ENCODE measurements around the gene PPIB. TPM values are rescaled to one million over a fixed set of nuclear protein-coding genes. Genes with fewer than 3 reads are reported as not detected.

The PPIB gene
- polyA plus RNA-seq, 1 donor (not counting 4 experiments of a cell fraction or from before 2014, with no cell fraction given) = 544 TPM

DNA sequence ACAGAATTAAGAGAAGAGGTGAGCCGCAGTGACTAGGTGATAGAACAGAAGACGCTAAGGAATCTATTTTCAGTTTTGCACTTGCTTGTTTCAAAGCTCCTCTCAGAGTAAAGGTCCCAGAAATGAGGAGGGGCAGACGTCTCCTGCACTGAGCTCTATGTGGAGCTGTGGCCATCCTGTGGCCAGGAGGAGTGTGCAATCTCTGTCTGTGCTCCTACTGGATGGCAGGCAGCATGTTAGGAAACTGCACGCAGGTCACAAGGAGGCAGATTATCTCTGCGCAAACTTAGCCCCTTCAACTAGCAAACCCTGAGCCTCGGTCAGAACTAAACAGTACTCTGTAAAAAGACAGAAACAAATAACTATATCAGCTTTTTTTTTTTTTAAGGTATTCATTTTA is 31.1 kb upstream of the PPIB start:
- FAIRE-seq = no peak
- TF ChIP-seq EZH2 (IDR thresholded peaks at IDR 0.05; ENCODE audit: low read length) = no peak
- TF ChIP-seq, protein P1, sequence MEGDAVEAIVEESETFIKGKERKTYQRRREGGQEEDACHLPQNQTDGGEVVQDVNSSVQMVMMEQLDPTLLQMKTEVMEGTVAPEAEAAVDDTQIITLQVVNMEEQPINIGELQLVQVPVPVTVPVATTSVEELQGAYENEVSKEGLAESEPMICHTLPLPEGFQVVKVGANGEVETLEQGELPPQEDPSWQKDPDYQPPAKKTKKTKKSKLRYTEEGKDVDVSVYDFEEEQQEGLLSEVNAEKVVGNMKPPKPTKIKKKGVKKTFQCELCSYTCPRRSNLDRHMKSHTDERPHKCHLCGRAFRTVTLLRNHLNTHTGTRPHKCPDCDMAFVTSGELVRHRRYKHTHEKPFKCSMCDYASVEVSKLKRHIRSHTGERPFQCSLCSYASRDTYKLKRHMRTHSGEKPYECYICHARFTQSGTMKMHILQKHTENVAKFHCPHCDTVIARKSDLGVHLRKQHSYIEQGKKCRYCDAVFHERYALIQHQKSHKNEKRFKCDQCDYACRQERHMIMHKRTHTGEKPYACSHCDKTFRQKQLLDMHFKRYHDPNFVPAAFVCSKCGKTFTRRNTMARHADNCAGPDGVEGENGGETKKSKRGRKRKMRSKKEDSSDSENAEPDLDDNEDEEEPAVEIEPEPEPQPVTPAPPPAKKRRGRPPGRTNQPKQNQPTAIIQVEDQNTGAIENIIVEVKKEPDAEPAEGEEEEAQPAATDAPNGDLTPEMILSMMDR (optimal IDR thresholded peaks at IDR 0.05 in 1 of 3, IDR thresholded peaks at IDR 0.05 in 1 of 3, conservative IDR thresholded peaks at IDR 0.05 in 1 of 3; ENCODE audit: extremely low read depth in 1 of 3, insufficient read depth in 2 of 3, low read length in 3 of 3) = no peak

DNA sequence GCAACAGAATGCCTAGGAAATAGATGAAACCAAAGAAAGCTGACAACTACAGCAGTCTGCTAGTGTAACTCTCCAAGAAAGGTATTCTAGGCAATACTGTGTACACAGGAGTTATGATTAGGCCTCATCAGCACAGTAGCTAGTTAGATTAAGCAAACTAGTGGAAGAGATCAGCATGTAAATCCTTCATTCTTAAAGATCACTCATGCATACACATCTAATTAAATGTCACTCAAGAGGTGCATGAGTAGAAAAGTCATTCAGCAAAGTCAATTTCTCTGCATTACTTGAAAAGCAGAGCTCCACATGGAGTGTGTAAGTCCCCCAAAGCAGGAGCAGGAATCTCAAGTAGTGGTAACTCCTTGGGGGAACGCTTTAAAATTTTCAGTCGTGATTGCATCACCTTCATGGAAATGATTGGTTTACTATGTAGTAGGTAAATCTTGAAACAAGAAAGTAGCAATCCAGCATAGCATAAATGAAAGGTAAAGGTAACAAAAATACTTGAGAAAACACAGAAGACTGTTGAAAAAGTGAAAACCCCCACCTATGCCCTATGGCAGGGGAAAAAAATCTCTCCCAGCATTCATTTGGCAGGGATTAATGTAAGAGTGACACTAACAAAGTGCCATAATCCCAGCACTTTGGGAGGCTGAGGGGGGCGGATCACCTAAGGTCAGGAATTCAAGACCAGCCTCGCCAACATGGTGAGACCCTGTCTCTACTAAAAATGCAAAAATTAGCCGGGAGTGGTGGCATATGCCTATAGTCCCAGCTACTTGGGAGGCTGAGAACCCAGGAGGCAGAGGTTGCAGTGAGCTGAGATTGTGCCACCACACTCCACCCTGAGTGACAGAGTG is 29.4 kb upstream of the PPIB start:
- no peaks in the 10 kb centered on the region for H3K27me3 ChIP-seq (ENCODE audit: control insufficient read depth, extremely low read depth, insufficient read depth, low read length)
- DNase-seq (ENCODE audit: low read depth, low spot score) (no peak), FAIRE-seq (no peak)
- no peak overlapping the region for H3K9ac ChIP-seq (ENCODE audit: control insufficient read depth, extremely low read depth, insufficient read depth, low read length)
- dilution Hi-C loops (cut with MboI; ENCODE audit: extremely low pct_ligation_motif_present, low sequenced_read_pairs) = no loop called here
- no peaks in the 10 kb centered on the region for H3K79me2 ChIP-seq (ENCODE audit: control insufficient read depth, insufficient read depth, low read length)
- no peak for TF ChIP-seq EZH2 (IDR thresholded peaks at IDR 0.05; ENCODE audit: low read length)
- TF ChIP-seq, protein P1 (optimal IDR thresholded peaks at IDR 0.05 in 1 of 3, IDR thresholded peaks at IDR 0.05 in 1 of 3, conservative IDR thresholded peaks at IDR 0.05 in 1 of 3; ENCODE audit: extremely low read depth in 1 of 3, insufficient read depth in 2 of 3, low read length in 3 of 3) = no peak
- no peak overlapping the region for H3K27ac ChIP-seq (ENCODE audit: control insufficient read depth, insufficient read depth, low read length)
- H3K9me1 ChIP-seq (ENCODE audit: control insufficient read depth, extremely low read depth, insufficient read depth, low read length) = no peaks in the 10 kb centered on the region
- H3K4me3 ChIP-seq (ENCODE audit: control insufficient read depth in 2 of 3, extremely low read depth in 1 of 3, insufficient read depth in 2 of 3, low read depth in 1 of 3, low read length in 3 of 3) = no peak overlapping the region
- H3K4me2 ChIP-seq (ENCODE audit: control insufficient read depth, extremely low read depth, insufficient read depth, low read depth, low read length) = no peak overlapping the region
- H3K9me3 ChIP-seq (ENCODE audit: control insufficient read depth, low read depth, low read length) = no peaks in the 10 kb centered on the region
- peaks cover 16% of the 10 kb centered on the region for H3K4me1 ChIP-seq (ENCODE audit: control insufficient read depth, extremely low read depth, insufficient read depth, low read length)
- H2AFZ ChIP-seq (ENCODE audit: control insufficient read depth, low read length) = no peak overlapping the region
- H4K20me1 ChIP-seq (ENCODE audit: control insufficient read depth, extremely low read depth, insufficient read depth, low read length) = no peaks in the 10 kb centered on the region
- H3K36me3 ChIP-seq (ENCODE audit: control insufficient read depth in 2 of 2, extremely low read depth in 1 of 2, insufficient read depth in 2 of 2, low read length in 2 of 2) = peaks cover 0 to 9% of the 10 kb centered on the region in 2 experiments

More for the DNA sequence above, 31.1 kb upstream of the PPIB start:
- H3K4me1 ChIP-seq (ENCODE audit: control insufficient read depth, extremely low read depth, insufficient read depth, low read length) = no peaks in the 10 kb centered on the region
- no peaks in the 10 kb centered on the region for H3K79me2 ChIP-seq (ENCODE audit: control insufficient read depth, insufficient read depth, low read length)
- no peak for DNase-seq (ENCODE audit: low read depth, low spot score)
- H3K4me3 ChIP-seq (ENCODE audit: control insufficient read depth in 2 of 3, extremely low read depth in 1 of 3, insufficient read depth in 2 of 3, low read depth in 1 of 3, low read length in 3 of 3) = no peak overlapping the region
- H3K27me3 ChIP-seq (ENCODE audit: control insufficient read depth, extremely low read depth, insufficient read depth, low read length) = no peaks in the 10 kb centered on the region
- H2AFZ ChIP-seq (ENCODE audit: control insufficient read depth, low read length) = no peak overlapping the region
- no peaks in the 10 kb centered on the region for H3K9me3 ChIP-seq (ENCODE audit: control insufficient read depth, low read depth, low read length)
- H3K9ac ChIP-seq (ENCODE audit: control insufficient read depth, extremely low read depth, insufficient read depth, low read length) = no peak overlapping the region
- H3K9me1 ChIP-seq (ENCODE audit: control insufficient read depth, extremely low read depth, insufficient read depth, low read length) = no peaks in the 10 kb centered on the region
- dilution Hi-C loops (cut with MboI; ENCODE audit: extremely low pct_ligation_motif_present, low sequenced_read_pairs) = no loop called here
- H3K36me3 ChIP-seq (ENCODE audit: control insufficient read depth in 2 of 2, extremely low read depth in 1 of 2, insufficient read depth in 2 of 2, low read length in 2 of 2) = peaks cover 0 to 10% of the 10 kb centered on the region in 2 experiments
- H3K4me2 ChIP-seq (ENCODE audit: control insufficient read depth, extremely low read depth, insufficient read depth, low read depth, low read length) = no peak overlapping the region
- no peak overlapping the region for H3K27ac ChIP-seq (ENCODE audit: control insufficient read depth, insufficient read depth, low read length)
- H4K20me1 ChIP-seq (ENCODE audit: control insufficient read depth, extremely low read depth, insufficient read depth, low read length) = no peaks in the 10 kb centered on the region
